Central memory CD4-positive, alpha-beta T cell (primary cell): ENCODE data around the gene SPTBN4.
"Not testable (repeated sequence)": the region's sequence is repeated elsewhere in the genome, so short reads cannot be mapped to it uniquely, and the experiment has no call there.

ENCODE experiments used
- DNase-seq: peaks from one replicate; pipeline ENCODE4 v3.0.0; 2022

SPTBN4 gene

GRCh38 chr19:40465557-40466218 is 1.1 kb upstream of the SPTBN4 start, which contains the start of gene BLVRB:
Gene BLVRB (minus strand): TSS chr19:40465745. CDS start chr19:40465688, 57 bp downstream.
- peak; percentile 99 for DNase-seq

- DNase-seq = no peak
These were observed 399 bp upstream of the SPTBN4 start for GRCh38 chr19:40466219-40466984.

- no peak for DNase-seq
These were observed 2.2 kb downstream of the SPTBN4 start for GRCh38 chr19:40469011-40469410.

GRCh38 chr19:40471111-40471510 is 4.3 kb downstream of the SPTBN4 start:
- DNase-seq = no peak

- DNase-seq = no peak
These were observed 5.7 kb downstream of the SPTBN4 start for GRCh38 chr19:40472516-40472915.

GRCh38 chr19:40474737-40475136 is 7.9 kb downstream of the SPTBN4 start:
- no peak for DNase-seq

GRCh38 chr19:40475878-40476644 is 9.3 kb downstream of the SPTBN4 start:
- not testable (repeated sequence) for DNase-seq

- DNase-seq = no peak
These were observed 19.2 kb downstream of the SPTBN4 start for GRCh38 chr19:40486017-40486416.

- DNase-seq = no peak
These were observed 23.1 kb downstream of the SPTBN4 start for GRCh38 chr19:40489882-40490230.

- no peak for DNase-seq
These were observed 25.5 kb downstream of the SPTBN4 start for GRCh38 chr19:40492274-40492673.

GRCh38 chr19:40493778-40494177 is 27.0 kb downstream of the SPTBN4 start:
- no peak for DNase-seq

- no peak for DNase-seq
These were observed 27.5 kb downstream of the SPTBN4 start for GRCh38 chr19:40494191-40494838.

GRCh38 chr19:40497214-40497613 is 30.4 kb downstream of the SPTBN4 start:
- no peak for DNase-seq

GRCh38 chr19:40499320-40499719 is 32.5 kb downstream of the SPTBN4 start:
- DNase-seq = no peak

GRCh38 chr19:40500678-40501530 is 34.1 kb downstream of the SPTBN4 start:
- not testable (repeated sequence) for DNase-seq

GRCh38 chr19:40501599-40501998 is 34.8 kb downstream of the SPTBN4 start:
- no peak for DNase-seq

- no peak for DNase-seq
These were observed 35.3 kb downstream of the SPTBN4 start for GRCh38 chr19:40502081-40502480.

- no peak for DNase-seq
These were observed 36.0 kb downstream of the SPTBN4 start for GRCh38 chr19:40502647-40503319.

GRCh38 chr19:40503320-40503695 is 36.5 kb downstream of the SPTBN4 start:
- DNase-seq = no peak

GRCh38 chr19:40506099-40506498 is 39.3 kb downstream of the SPTBN4 start:
- no peak for DNase-seq

- no peak for DNase-seq
These were observed 41.1 kb downstream of the SPTBN4 start for GRCh38 chr19:40507892-40508291.
